Measurements from ENCODE around the gene FLRT2. TPM values are rescaled to one million over a fixed set of nuclear protein-coding genes. Genes with fewer than 3 reads are reported as not detected.

The FLRT2 gene
- total and polyA plus RNA-seq, 2 donors (not counting 1 experiment from before 2014, with no cell fraction given), result not detected

- Histone ChIP-seq H3K9ac (ENCODE audit: low read length) (no peak overlapping the region), H3K79me2 (ENCODE audit: control insufficient read depth, insufficient read depth, low read length) (no peaks in the 10 kb centered on the region), H3K4me2 (replicated peaks; ENCODE audit: low read depth, low read length, poor library complexity, severe bottlenecking) (no peak overlapping the region), H4K20me1 (ENCODE audit: control insufficient read depth, insufficient read depth, low read length, poor library complexity, severe bottlenecking) (no peaks in the 10 kb centered on the region), H3K27me3 (replicated peaks in 1 of 4; ENCODE audit: control extremely low read depth in 1 of 4, control insufficient read depth in 3 of 4, insufficient read depth in 4 of 4, low read length in 3 of 4) (no peaks in the 10 kb centered on the region), H2AFZ (ENCODE audit: insufficient read depth, low read depth, low read length, poor library complexity, severe bottlenecking) (no peak overlapping the region), H3K27ac (ENCODE audit: low read length in 2 of 2) (no peak overlapping the region), H3K4me1 (ENCODE audit: control insufficient read depth in 2 of 2, insufficient read depth in 2 of 2, low read length in 2 of 2) (no peaks in the 10 kb centered on the region), H3K4me3 (ENCODE audit: control extremely low read depth in 1 of 5, extremely low read depth in 1 of 5, insufficient read depth in 1 of 5, low read depth in 2 of 5, low read length in 4 of 5) (no peak overlapping the region), H3K9me3 (ENCODE audit: control extremely low read depth in 1 of 3, control insufficient read depth in 2 of 3, insufficient read depth in 1 of 3, low read length in 2 of 3) (no peaks in the 10 kb centered on the region), H3K36me3 (replicated peaks in 1 of 2; ENCODE audit: control extremely low read depth in 1 of 2, control insufficient read depth in 1 of 2, extremely low read depth in 1 of 2, insufficient read depth in 2 of 2, low read length in 1 of 2) (no peaks in the 10 kb centered on the region)
- intact Hi-C loops (cut with micrococcal nuclease), result no loop called here
- WGBS (ENCODE audit: insufficient coverage), result 100% methylated on average over 2 of the region's 4 CpGs
- no peak overlapping the region for H3K4me3 Mint-ChIP-seq
- H3K9me3 Mint-ChIP-seq (ENCODE audit: insufficient read depth), result no peaks in the 10 kb centered on the region
- H3K4me1 Mint-ChIP-seq, result no peaks in the 10 kb centered on the region
- ATAC-seq (ENCODE audit: low read depth) (no peak), DNase-seq (no peak)
- POLR2A ChIA-PET, result no interaction called here
- CTCF ChIA-PET, result no interaction called here
- TF ChIP-seq CTCF (IDR thresholded peaks at IDR 0.05) (no peak), EZH2 (IDR thresholded peaks at IDR 0.05; ENCODE audit: borderline replicate concordance, insufficient read depth, low read depth, low read length, poor library complexity, severe bottlenecking) (no peak)
- no peak overlapping the region for H3K27ac Mint-ChIP-seq
- no peaks in the 10 kb centered on the region for H3K27me3 Mint-ChIP-seq
Observed at GRCh38 chr14:85482552-85482951, 47.4 kb upstream of the FLRT2 start.

GRCh38 chr14:85483037-85483436 is 46.9 kb upstream of the FLRT2 start:
- no peak overlapping the region for H3K4me3 ChIP-seq (ENCODE audit: control extremely low read depth in 1 of 5, extremely low read depth in 1 of 5, insufficient read depth in 1 of 5, low read depth in 2 of 5, low read length in 4 of 5)
- no peaks in the 10 kb centered on the region for H3K27me3 ChIP-seq (replicated peaks in 1 of 4; ENCODE audit: control extremely low read depth in 1 of 4, control insufficient read depth in 3 of 4, insufficient read depth in 4 of 4, low read length in 3 of 4)
- H3K4me2 ChIP-seq (replicated peaks; ENCODE audit: low read depth, low read length, poor library complexity, severe bottlenecking), result no peak overlapping the region
- H3K36me3 ChIP-seq (replicated peaks in 1 of 2; ENCODE audit: control extremely low read depth in 1 of 2, control insufficient read depth in 1 of 2, extremely low read depth in 1 of 2, insufficient read depth in 2 of 2, low read length in 1 of 2), result no peaks in the 10 kb centered on the region
- TF ChIP-seq CTCF (IDR thresholded peaks at IDR 0.05), result no peak
- TF ChIP-seq EZH2 (IDR thresholded peaks at IDR 0.05; ENCODE audit: borderline replicate concordance, insufficient read depth, low read depth, low read length, poor library complexity, severe bottlenecking), result no peak
- no peak overlapping the region for H3K4me3 Mint-ChIP-seq
- H3K27ac Mint-ChIP-seq, result no peak overlapping the region
- H3K4me1 ChIP-seq (ENCODE audit: control insufficient read depth in 2 of 2, insufficient read depth in 2 of 2, low read length in 2 of 2), result no peaks in the 10 kb centered on the region
- H3K27me3 Mint-ChIP-seq, result no peaks in the 10 kb centered on the region
- H3K79me2 ChIP-seq (ENCODE audit: control insufficient read depth, insufficient read depth, low read length), result no peaks in the 10 kb centered on the region
- no peaks in the 10 kb centered on the region for H4K20me1 ChIP-seq (ENCODE audit: control insufficient read depth, insufficient read depth, low read length, poor library complexity, severe bottlenecking)
- H3K9me3 Mint-ChIP-seq (ENCODE audit: insufficient read depth), result no peaks in the 10 kb centered on the region
- H3K9ac ChIP-seq (ENCODE audit: low read length), result no peak overlapping the region
- no peak for DNase-seq
- POLR2A ChIA-PET, result no interaction called here
- no CpG with 5 or more reads among the region's 2 CpGs for WGBS (ENCODE audit: insufficient coverage)
- CTCF ChIA-PET, result no interaction called here
- H3K27ac ChIP-seq (ENCODE audit: low read length in 2 of 2), result no peak overlapping the region
- intact Hi-C loops (cut with micrococcal nuclease), result no loop called here
- no peak for ATAC-seq (ENCODE audit: low read depth)
- no peak overlapping the region for H2AFZ ChIP-seq (ENCODE audit: insufficient read depth, low read depth, low read length, poor library complexity, severe bottlenecking)
- no peaks in the 10 kb centered on the region for H3K9me3 ChIP-seq (ENCODE audit: control extremely low read depth in 1 of 3, control insufficient read depth in 2 of 3, insufficient read depth in 1 of 3, low read length in 2 of 3)
- no peaks in the 10 kb centered on the region for H3K4me1 Mint-ChIP-seq

Data from B cell (primary cell).